ENCODE data around the gene AKAP1.

GRCh38 chr17:57096472-57097202 is 11.6 kb downstream of the AKAP1 start:
- no peak for TF ChIP-seq EZH2 (IDR thresholded peaks at IDR 0.05; ENCODE audit: insufficient read depth, poor library complexity, severe bottlenecking)
- TF ChIP-seq EZH2phosphoT487 (IDR thresholded peaks at IDR 0.05; ENCODE audit: insufficient read depth, low read depth), result no peak
